Brain microvascular endothelial cell (primary cell): Measurements from ENCODE around the gene BCAS2.

Source experiments
- DNase-seq: peaks from one replicate; pipeline ENCODE4 v3.0.0-alpha.2; 2020
- H3K27ac ChIP-seq: fragments of 250-450 bp; sonication (Bioruptor Pico); 2 replicates; pipeline ENCODE4 v1.5.1; 2020; ENCODE audit warnings: mild to moderate bottlenecking, moderate library complexity
- H3K27me3 ChIP-seq: fragments of 250-450 bp; sonication (Bioruptor Pico); replicated peaks from 2 replicates; pipeline ENCODE4 v1.5.1; 2020; ENCODE audit warnings: mild to moderate bottlenecking
- H3K36me3 ChIP-seq: fragments of 250-450 bp; sonication (Bioruptor Pico); replicated peaks from 2 replicates; pipeline ENCODE4 v1.5.1; 2020; ENCODE audit warnings: mild to moderate bottlenecking
- H3K4me3 ChIP-seq: 2 replicates; pipeline ENCODE4 v1.5.1; 2011; ENCODE audit warnings: low read depth, mild to moderate bottlenecking, control low read depth, low read length, moderate library complexity
- CTCF ChIP-seq: IDR thresholded peaks from 2 replicates; pipeline ENCODE4 v1.5.1; 2011; ENCODE audit warnings: low read depth, mild to moderate bottlenecking, moderate library complexity, low read length, control low read depth, inconsistent platforms; ENCODE audit errors: missing control alignments
- in situ Hi-C: cut with HindIII; loops from 2 replicates; pipeline ENCODE4 v1.10.0; 2017; ENCODE audit warnings: low sequenced_read_pairs, low pct_ligation_motif_present

BCAS2 gene

GRCh38 chr1:114535401-114535800 is 46.0 kb downstream of the BCAS2 start:
- TF ChIP-seq CTCF: no peak
- no peaks in the 10 kb centered on the region for H3K36me3 ChIP-seq
- no peak for DNase-seq
- no peak overlapping the region for H3K27ac ChIP-seq
- H3K27me3 ChIP-seq: no peaks in the 10 kb centered on the region
- in situ Hi-C loops: no loop called here
- no peak overlapping the region for H3K4me3 ChIP-seq

- in situ Hi-C loops: no loop called here
- no peak for TF ChIP-seq CTCF
Measured at GRCh38 chr1:114531094-114531493, 50.3 kb downstream of the BCAS2 start.

GRCh38 chr1:114530224-114530623 is 51.2 kb downstream of the BCAS2 start:
- no peak overlapping the region for H3K4me3 ChIP-seq
- no peak for DNase-seq
- H3K36me3 ChIP-seq: no peaks in the 10 kb centered on the region
- no peak overlapping the region for H3K27ac ChIP-seq
- in situ Hi-C loops: no loop called here
- TF ChIP-seq CTCF: no peak
- no peaks in the 10 kb centered on the region for H3K27me3 ChIP-seq

More at GRCh38 chr1:114531094-114531493, 50.3 kb downstream of the BCAS2 start:
- Histone ChIP-seq H3K36me3 (no peaks in the 10 kb centered on the region), H3K27ac (no peak overlapping the region), H3K27me3 (no peaks in the 10 kb centered on the region), H3K4me3 (no peak overlapping the region)
- DNase-seq: no peak

GRCh38 chr1:114524944-114525343 is 56.5 kb downstream of the BCAS2 start:
- no peaks in the 10 kb centered on the region for H3K27me3 ChIP-seq
- TF ChIP-seq CTCF: no peak
- no peak overlapping the region for H3K4me3 ChIP-seq
- DNase-seq: no peak
- no peaks in the 10 kb centered on the region for H3K36me3 ChIP-seq
- H3K27ac ChIP-seq: no peak overlapping the region
- in situ Hi-C loops: no loop called here

- in situ Hi-C loops: no loop called here
Measured at GRCh38 chr1:114522264-114522575, 59.2 kb downstream of the BCAS2 start.

More at GRCh38 chr1:114522264-114522575, 59.2 kb downstream of the BCAS2 start:
- Histone ChIP-seq H3K36me3 (no peaks in the 10 kb centered on the region), H3K27me3 (no peaks in the 10 kb centered on the region), H3K27ac (no peak overlapping the region), H3K4me3 (no peak overlapping the region)
- no peak for TF ChIP-seq CTCF
- DNase-seq: no peak
